Osteocyte (in vitro differentiated cells): ENCODE data around the gene SSTR5. TPM values are rescaled to one million over a fixed set of nuclear protein-coding genes. Genes with fewer than 3 reads are reported as not detected.

Source experiments
- DNase-seq: peaks from one replicate; pipeline ENCODE4 v3.0.0; 2021; ENCODE audit warnings: mixed read lengths; ENCODE audit not compliant: unreplicated experiment; ENCODE audit errors: extremely low spot score
- H3K27ac Mint-ChIP-seq: one replicate; pipeline ENCODE4 v1.8.0; 2021; ENCODE audit warnings: mild to moderate bottlenecking, mixed read lengths; ENCODE audit not compliant: unreplicated experiment
- H3K27me3 Mint-ChIP-seq: one replicate; pipeline ENCODE4 v1.8.0; 2021; ENCODE audit warnings: mixed read lengths; ENCODE audit not compliant: unreplicated experiment
- H3K36me3 Mint-ChIP-seq: one replicate; pipeline ENCODE4 v1.8.0; 2021; ENCODE audit warnings: mixed read lengths; ENCODE audit not compliant: unreplicated experiment
- H3K4me1 Mint-ChIP-seq: one replicate; pipeline ENCODE4 v1.8.0; 2021; ENCODE audit warnings: mixed read lengths; ENCODE audit not compliant: unreplicated experiment
- H3K4me3 Mint-ChIP-seq: one replicate; pipeline ENCODE4 v1.8.0; 2021; ENCODE audit warnings: mild to moderate bottlenecking, moderate library complexity, mixed read lengths; ENCODE audit not compliant: unreplicated experiment
- H3K9me3 Mint-ChIP-seq: one replicate; pipeline ENCODE4 v1.8.0; 2021; ENCODE audit warnings: mixed read lengths; ENCODE audit not compliant: unreplicated experiment
- total RNA-seq: library from RNA; stranded (reverse); gene quantifications from 2 replicates; pipeline ENCODE4 v1.2.1, GENCODE V29; 2021
- TF ChIP-seq, protein P1 (sequence below): fragments of 200-600 bp; sonication (generic); IDR thresholded peaks from 2 replicates; pipeline ENCODE4 v1.5.0; 2021; ENCODE audit warnings: antibody characterized with exemption, mild to moderate bottlenecking, moderate library complexity

Gene SSTR5
- total RNA-seq, 1 donor from 2014 or later = not detected

DNA sequence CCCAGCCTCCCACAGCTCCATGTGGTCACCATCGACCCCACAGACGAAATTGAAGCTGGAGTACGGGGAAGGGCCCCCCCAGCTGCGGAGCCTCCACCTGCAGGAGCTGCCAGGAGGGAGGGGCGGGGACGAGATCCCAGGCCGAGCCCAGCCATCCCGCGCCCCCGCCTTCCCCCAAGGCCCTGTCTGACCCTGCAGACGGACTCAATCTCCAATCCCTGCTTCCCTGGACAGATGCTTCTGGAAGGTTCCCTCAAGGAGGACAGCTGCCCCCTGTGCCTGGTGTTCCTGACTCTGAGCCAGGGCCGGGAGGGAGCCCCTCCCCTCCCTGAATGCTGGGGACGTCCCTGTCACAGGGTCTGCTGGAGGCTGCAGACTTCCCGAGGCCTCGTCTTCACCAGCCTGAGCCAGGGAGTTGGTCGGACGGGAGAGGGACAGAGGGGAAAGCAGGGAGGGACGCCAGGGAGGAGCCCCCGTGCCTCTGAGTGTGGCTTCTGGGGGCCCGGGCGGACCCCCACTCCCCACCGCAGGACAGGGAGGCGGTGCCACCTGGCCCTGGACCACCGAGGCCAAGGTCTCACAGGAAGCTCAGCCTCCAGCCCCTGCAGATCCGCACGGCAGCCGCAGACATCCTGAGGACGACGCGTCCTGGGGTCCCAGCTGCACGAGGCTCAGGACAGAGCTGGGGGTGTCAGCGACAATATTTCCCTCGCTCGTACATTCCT lies 44.8 kb downstream of the SSTR5 start:
- Mint-ChIP-seq H3K4me1 (no peaks in the 10 kb centered on the region), H3K27ac (no peak overlapping the region), H3K27me3 (no peaks in the 10 kb centered on the region), H3K4me3 (no peak overlapping the region), H3K9me3 (no peaks in the 10 kb centered on the region), H3K36me3 (no peaks in the 10 kb centered on the region)
- DNase-seq = no peak
- TF ChIP-seq, protein P1, sequence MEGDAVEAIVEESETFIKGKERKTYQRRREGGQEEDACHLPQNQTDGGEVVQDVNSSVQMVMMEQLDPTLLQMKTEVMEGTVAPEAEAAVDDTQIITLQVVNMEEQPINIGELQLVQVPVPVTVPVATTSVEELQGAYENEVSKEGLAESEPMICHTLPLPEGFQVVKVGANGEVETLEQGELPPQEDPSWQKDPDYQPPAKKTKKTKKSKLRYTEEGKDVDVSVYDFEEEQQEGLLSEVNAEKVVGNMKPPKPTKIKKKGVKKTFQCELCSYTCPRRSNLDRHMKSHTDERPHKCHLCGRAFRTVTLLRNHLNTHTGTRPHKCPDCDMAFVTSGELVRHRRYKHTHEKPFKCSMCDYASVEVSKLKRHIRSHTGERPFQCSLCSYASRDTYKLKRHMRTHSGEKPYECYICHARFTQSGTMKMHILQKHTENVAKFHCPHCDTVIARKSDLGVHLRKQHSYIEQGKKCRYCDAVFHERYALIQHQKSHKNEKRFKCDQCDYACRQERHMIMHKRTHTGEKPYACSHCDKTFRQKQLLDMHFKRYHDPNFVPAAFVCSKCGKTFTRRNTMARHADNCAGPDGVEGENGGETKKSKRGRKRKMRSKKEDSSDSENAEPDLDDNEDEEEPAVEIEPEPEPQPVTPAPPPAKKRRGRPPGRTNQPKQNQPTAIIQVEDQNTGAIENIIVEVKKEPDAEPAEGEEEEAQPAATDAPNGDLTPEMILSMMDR = no peak

DNA sequence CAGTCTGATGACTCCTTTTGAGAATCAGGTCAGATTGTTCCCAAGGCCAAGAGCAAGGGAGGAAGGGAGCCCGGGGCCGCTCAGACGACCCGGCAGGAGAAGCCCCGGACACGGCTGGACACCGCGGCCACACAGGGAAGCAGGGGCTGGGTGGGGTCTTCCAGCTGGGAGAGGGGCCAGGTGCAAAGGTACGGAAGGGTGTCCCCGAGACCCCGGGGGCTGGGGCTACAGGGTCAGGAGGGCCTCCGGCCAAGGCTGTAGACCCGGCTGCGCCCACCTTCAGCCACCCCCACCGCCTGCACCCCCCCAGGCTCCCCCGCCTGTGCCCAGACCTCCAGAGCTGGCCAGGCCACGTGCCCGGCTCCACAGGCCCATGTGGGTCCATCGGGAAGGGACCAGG lies 45.4 kb downstream of the SSTR5 start:
- Mint-ChIP-seq H3K9me3 (no peaks in the 10 kb centered on the region), H3K27ac (no peak overlapping the region), H3K27me3 (no peaks in the 10 kb centered on the region), H3K4me1 (no peaks in the 10 kb centered on the region), H3K36me3 (no peaks in the 10 kb centered on the region), H3K4me3 (no peak overlapping the region)
- no peak for DNase-seq
- TF ChIP-seq, protein P1 = no peak

- H3K27ac Mint-ChIP-seq = no peak overlapping the region
- no peaks in the 10 kb centered on the region for H3K36me3 Mint-ChIP-seq
- H3K27me3 Mint-ChIP-seq = no peaks in the 10 kb centered on the region
- no peak for DNase-seq
- H3K4me3 Mint-ChIP-seq = no peak overlapping the region
- no peaks in the 10 kb centered on the region for H3K4me1 Mint-ChIP-seq
- TF ChIP-seq, protein P1 = no peak
- H3K9me3 Mint-ChIP-seq = no peaks in the 10 kb centered on the region
Observed at GRCh38 chr16:1119129-1119528, 46.6 kb downstream of the SSTR5 start.

DNA sequence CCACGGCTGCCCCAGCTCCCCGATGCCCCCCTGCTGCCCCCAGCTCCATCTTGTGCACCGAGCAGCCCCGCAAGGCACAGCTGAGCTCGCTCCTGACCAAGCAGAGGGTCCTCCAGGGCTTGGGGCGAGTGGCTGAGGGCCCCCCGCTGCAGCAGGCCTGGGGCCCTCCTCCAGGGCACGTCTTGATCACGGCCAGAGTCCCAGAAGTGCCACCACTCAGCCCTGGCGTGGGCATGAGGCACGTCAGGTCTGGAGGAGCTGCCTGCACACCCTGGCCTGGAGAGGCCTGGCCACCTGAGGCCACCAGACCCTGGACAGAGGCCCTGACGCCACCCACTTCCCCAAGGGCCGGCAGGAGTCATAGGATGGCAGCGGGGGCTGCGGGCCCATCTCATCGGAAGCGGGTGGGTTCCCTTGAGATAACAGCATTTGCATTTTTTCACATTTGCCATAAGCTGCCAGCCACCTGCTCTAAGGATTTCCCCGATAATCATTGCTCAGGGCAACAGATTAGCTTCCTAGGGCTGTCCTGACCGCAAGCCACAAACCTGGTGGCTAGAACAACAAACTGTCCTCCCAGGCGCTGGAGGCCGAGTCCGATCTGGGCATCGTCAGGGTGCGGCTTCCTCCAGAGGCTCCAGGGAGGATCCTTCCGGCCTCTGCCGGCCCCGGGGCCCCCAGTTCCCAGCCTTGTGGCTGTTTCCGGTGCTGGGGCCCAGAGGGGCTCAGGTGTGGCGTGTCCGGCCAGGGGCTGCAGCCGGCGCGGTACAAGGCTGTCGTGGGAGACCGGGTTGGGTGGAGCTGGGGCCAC lies 47.4 kb downstream of the SSTR5 start:
- no peaks in the 10 kb centered on the region for H3K36me3 Mint-ChIP-seq
- TF ChIP-seq, protein P1 = no peak
- H3K9me3 Mint-ChIP-seq = no peaks in the 10 kb centered on the region
- H3K4me3 Mint-ChIP-seq = no peak overlapping the region
- no peak overlapping the region for H3K27ac Mint-ChIP-seq
- DNase-seq = no peak
- H3K4me1 Mint-ChIP-seq = no peaks in the 10 kb centered on the region
- H3K27me3 Mint-ChIP-seq = no peaks in the 10 kb centered on the region

DNA sequence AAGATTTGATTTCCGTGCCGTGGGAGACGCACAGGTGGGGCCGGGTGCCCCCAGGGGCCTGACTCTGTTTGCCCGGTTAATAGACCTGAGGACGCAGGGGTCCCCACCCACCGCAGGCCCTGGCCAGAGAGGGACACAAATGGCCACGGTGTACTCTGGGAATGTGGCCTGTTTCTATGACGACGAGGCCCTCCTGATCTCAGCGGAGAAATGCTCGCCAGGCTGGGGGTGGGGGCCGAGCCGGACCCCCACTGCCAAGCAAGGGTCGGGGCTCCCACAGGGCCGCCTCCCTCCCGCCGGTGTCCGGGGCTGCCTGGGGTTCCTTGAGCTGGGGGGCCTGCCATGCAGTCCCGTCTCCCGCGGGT lies 48.0 kb downstream of the SSTR5 start:
- Mint-ChIP-seq H3K27ac (no peak overlapping the region), H3K9me3 (no peaks in the 10 kb centered on the region), H3K4me1 (no peaks in the 10 kb centered on the region), H3K27me3 (no peaks in the 10 kb centered on the region), H3K4me3 (no peak overlapping the region), H3K36me3 (no peaks in the 10 kb centered on the region)
- TF ChIP-seq, protein P1 = no peak
- no peak for DNase-seq
